Neutrophil (primary cell): ENCODE measurements around the gene UFSP1.

Experiments used
- H3K27ac ChIP-seq: fragments of 200-600 bp; sonication (generic); 2 replicates; pipeline ENCODE4 v1.5.1; 2016; ENCODE audit warnings: mild to moderate bottlenecking, moderate library complexity
- H3K27me3 ChIP-seq: fragments of 200-600 bp; sonication (generic); 2 replicates; pipeline ENCODE4 v1.6.0; 2016; ENCODE audit warnings: mild to moderate bottlenecking
- H3K36me3 ChIP-seq: fragments of 200-600 bp; sonication (generic); 2 replicates; pipeline ENCODE4 v1.5.1; 2017
- H3K4me1 ChIP-seq, 2 experiments: fragments of 200-600 bp in 1 of 2; sonication (generic) in 1 of 2; 1 replicate in 1 of 2; 2 replicates in 1 of 2; pipeline versions ENCODE4 v1.5.1 to v1.6.1; 2013 to 2016; ENCODE audit warnings: low read depth in 1 of 2, low read length in 1 of 2, mild to moderate bottlenecking in 1 of 2, moderate library complexity in 1 of 2; ENCODE audit not compliant: control insufficient read depth in 1 of 2, insufficient read depth in 1 of 2
- H3K4me3 ChIP-seq, 2 experiments: fragments of 200-600 bp in 1 of 2; sonication (generic) in 1 of 2; 1 replicate in 1 of 2; 2 replicates in 1 of 2; pipeline ENCODE4 v1.5.1; 2013 to 2016; ENCODE audit warnings: low read depth in 1 of 2, low read length in 1 of 2, mild to moderate bottlenecking in 1 of 2, moderate library complexity in 1 of 2
- H3K9me3 ChIP-seq: fragments of 200-600 bp; sonication (generic); 2 replicates; pipeline ENCODE4 v1.5.1; 2016
- TF ChIP-seq, protein P1 (sequence below): fragments of 200-600 bp; sonication (generic); IDR thresholded peaks from 2 replicates; pipeline ENCODE4 v1.5.1; 2016; ENCODE audit warnings: antibody characterized with exemption

The UFSP1 gene

DNA sequence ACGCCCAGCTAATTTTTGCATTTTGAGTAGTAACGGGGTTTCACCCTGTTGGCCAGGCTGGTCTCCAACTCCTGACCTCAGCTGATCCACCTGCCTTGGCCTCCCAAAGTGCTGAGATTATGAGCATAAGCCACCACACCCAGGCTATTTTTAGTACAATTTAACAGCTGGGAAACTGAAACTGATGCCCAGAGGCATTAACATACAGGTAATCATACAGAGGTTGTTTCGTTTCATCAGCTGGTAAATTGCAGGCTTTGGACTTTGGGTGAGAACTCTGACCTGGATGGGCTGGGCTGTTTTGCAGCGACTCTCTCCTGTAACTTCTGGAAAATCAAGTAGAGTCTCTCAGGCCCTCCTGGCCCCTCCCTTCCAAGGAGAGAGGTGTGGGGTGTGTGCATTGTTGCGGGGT lies 12.4 kb upstream of the UFSP1 start:
- TF ChIP-seq, protein P1, sequence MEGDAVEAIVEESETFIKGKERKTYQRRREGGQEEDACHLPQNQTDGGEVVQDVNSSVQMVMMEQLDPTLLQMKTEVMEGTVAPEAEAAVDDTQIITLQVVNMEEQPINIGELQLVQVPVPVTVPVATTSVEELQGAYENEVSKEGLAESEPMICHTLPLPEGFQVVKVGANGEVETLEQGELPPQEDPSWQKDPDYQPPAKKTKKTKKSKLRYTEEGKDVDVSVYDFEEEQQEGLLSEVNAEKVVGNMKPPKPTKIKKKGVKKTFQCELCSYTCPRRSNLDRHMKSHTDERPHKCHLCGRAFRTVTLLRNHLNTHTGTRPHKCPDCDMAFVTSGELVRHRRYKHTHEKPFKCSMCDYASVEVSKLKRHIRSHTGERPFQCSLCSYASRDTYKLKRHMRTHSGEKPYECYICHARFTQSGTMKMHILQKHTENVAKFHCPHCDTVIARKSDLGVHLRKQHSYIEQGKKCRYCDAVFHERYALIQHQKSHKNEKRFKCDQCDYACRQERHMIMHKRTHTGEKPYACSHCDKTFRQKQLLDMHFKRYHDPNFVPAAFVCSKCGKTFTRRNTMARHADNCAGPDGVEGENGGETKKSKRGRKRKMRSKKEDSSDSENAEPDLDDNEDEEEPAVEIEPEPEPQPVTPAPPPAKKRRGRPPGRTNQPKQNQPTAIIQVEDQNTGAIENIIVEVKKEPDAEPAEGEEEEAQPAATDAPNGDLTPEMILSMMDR = no peak

DNA sequence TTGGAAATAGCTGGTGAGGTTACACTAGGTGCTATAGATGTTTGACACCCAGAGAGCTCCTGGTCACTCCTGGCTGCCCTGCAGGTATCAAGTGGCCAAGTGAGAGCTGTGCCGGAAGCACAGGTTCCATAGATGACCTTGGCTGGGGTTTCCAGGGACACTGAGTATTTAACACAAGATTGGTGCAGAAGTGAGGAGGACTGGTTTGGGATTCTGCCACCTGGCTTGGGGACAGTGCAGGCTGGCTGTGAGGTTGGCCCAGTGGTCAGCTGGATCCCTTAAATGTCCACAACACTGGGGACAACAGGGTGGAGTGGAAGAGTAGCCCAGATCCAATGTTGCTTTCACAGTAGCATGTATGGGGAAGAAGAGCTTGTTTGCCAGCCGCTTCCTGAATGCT lies 11.5 kb upstream of the UFSP1 start:
- peaks cover 79% of the 10 kb centered on the region for H3K27me3 ChIP-seq
- TF ChIP-seq, protein P1 = no peak

More for the DNA sequence above, 12.4 kb upstream of the UFSP1 start:
- Histone ChIP-seq H3K9me3 (no peaks in the 10 kb centered on the region), H3K4me1 (peaks cover 0 to 5% of the 10 kb centered on the region in 2 experiments), H3K36me3 (no peaks in the 10 kb centered on the region), H3K27ac (no peak overlapping the region), H3K4me3 (no peak overlapping the region), H3K27me3 (peaks cover 77% of the 10 kb centered on the region)

DNA sequence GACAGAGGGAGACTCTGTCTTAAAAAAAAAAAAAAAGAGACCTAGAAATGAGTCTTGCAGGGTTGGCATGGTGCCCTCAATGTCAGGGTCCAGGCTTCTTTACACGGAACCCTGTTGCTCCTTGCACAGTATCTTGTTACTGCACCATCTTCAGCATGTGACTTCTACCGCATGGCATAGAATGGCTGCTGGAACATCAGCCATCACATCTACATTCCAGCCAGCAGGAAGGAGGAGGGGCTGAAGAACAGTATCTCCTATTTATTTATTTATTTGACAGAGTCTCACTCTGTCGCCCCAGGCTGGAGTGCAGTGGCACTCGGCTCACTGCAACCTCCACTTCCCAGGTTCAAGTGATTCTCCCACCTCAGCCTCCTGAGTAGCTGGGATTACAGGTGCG lies 9.9 kb upstream of the UFSP1 start:
- Histone ChIP-seq H3K9me3 (no peaks in the 10 kb centered on the region), H3K36me3 (no peaks in the 10 kb centered on the region), H3K27ac (no peak overlapping the region), H3K4me1 (peaks cover 8 to 28% of the 10 kb centered on the region in 2 experiments), H3K4me3 (no peak overlapping the region), H3K27me3 (peaks cover 85% of the 10 kb centered on the region)
- TF ChIP-seq, protein P1 = no peak

More for the DNA sequence above, 11.5 kb upstream of the UFSP1 start:
- Histone ChIP-seq H3K36me3 (no peaks in the 10 kb centered on the region), H3K4me3 (no peak overlapping the region), H3K27ac (no peak overlapping the region), H3K9me3 (no peaks in the 10 kb centered on the region), H3K4me1 (peaks cover 7 to 12% of the 10 kb centered on the region in 2 experiments)

DNA sequence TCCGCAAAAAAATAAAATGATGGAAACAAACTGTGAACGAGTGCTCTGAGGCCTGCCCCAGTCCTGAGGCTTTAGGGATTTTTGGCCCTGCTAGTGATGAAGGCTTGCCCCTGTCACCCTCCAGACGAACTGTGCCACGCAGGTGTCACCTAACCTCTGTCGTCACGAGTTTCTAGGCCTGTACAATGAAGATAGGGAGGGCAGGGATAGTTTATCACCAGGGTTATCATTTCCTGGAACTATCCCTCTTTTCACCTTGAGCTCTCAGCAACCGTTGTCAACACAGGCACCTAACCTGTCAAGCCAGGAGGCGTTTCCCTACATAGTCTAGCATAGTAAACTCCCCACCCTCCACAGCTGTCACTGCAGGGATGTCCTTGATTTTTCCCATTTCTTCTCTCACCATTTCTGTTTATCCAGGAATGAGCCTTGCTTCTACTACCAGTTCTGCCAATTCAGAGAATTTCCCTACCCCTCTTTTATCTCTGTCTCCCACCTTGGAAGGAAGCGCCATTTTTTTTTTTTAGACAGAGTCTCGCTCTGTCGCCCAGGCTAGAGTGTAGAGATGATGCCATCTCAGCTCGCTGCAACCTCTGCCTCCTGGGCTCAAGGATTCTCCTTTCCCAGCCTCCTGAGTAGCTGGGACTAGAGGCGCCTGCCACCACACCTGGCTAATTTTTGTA lies 8.4 kb upstream of the UFSP1 start:
- H3K4me3 ChIP-seq = no peak overlapping the region
- TF ChIP-seq, protein P1 = no peak
- peaks cover 8 to 28% of the 10 kb centered on the region in 2 experiments for H3K4me1 ChIP-seq
- no peaks in the 10 kb centered on the region for H3K36me3 ChIP-seq
- peaks cover 92% of the 10 kb centered on the region for H3K27me3 ChIP-seq
- H3K27ac ChIP-seq = no peak overlapping the region
- no peaks in the 10 kb centered on the region for H3K9me3 ChIP-seq

DNA sequence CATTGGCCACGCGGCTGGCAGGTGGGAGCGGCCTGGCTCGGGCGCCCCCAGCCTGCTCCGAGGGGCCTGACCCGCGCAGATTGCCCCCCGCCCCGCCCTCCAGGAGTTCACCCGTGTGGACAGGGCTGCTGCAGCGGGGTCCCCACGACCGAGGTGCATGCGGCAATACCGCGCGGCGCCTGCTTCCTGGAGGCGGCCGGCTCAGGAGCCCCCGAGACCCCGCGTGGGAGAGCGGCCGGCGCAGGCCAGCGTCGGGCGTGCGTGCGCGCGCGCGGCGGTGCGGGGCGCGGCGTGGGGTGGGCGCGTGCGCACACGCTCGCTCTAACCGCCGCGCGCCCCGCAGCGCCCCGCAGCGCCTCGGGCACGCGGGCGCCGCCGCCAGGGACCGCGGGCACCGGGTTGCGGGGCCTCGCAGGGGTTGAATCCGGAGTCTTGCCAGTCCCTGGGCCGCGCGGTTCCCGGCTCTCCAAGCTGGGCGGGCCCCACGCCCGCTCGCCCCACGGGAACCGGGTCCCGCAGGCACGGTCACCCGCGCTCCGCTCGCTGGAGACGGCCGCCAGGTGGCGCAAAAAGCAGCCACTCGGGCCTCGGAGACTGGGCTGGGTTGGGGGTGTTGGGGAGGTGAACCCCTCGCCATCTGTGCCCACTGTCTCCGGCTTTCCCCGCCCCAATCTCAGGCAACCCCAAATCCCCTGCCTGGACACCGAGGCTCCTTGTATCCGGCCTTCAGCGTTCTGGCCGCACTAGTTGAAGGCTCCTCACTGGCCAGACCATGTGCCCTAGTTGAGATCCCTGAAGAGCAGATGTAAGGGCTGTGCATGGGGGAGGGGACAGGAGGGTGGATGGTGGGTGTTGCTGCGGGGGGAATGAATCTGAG lies 7.5 kb upstream of the UFSP1 start:
- H3K27ac ChIP-seq = no peak overlapping the region
- peak overlapping the region; percentile 47 to 57 for H3K4me3 ChIP-seq
- H3K36me3 ChIP-seq = no peaks in the 10 kb centered on the region
- H3K9me3 ChIP-seq = no peaks in the 10 kb centered on the region
- peaks cover 95% of the 10 kb centered on the region for H3K27me3 ChIP-seq
- H3K4me1 ChIP-seq = peaks cover 8 to 28% of the 10 kb centered on the region in 2 experiments
- TF ChIP-seq, protein P1 = peak; percentile 69
